Stimulated activated CD8-positive, alpha-beta memory T cell treated with anti-CD3 and anti-CD28 coated beads, Interleukin-2, amount 100 ng/mL, for 48 hours (primary cell): ENCODE data around the gene API5.

ENCODE experiments used
- DNase-seq, 2 donors: peaks; one replicate each; pipeline ENCODE4 v3.0.0-alpha.2; 2020; ENCODE audit warnings: low read depth in 2 of 2

Gene API5

DNA sequence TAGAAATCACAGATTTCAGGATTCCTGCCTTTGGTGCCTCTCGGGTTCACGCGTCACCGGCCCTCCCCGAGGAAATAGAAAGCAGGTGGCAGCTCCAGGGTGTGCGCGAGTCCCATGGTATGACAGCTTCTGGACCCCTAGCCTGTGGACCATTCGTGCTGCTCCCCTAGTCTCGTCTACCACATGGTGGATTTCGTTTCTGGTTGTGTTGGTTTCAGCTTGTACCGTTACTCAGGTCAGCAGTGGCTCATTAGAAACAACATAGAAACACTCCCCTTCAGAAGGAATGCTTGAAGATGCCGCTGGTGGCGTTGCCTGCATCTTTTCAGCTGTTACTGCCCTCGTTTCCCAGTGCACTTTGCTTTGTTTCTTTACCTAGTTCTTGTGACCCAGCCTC is 47.6 kb downstream of the API5 start:
- no peak for DNase-seq

DNA sequence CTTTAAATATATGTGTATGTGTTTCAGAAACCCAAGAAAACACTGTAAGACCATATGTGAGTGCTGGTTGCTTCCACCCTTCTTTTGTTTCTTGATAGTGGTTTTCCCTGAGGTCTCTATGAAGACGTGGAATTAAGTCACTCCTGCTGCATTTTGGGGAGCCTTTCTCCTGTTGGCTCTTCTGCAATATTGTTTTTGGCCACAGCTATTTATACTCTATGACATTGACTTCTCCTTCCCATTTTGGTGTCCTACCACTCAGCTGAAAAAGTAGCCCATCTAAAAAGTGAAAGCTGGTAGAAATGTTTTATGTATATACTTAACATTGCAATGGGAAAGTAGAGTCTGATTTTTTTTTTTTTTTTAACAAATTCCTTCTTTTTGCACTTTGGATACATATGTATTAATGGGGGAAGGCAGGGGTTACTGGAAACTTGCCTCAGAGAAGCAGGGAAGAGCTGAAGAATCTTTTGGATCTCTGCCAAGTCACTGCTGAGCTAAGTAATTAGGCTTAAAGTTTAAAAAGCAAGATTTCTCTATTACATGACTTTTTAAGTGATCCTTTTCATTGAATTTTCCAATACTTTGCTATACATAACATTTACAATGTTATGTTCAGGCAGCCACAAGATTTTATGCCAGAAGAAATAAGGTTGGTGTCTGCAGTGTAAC is 48.7 kb downstream of the API5 start:
- no peak for DNase-seq

DNA sequence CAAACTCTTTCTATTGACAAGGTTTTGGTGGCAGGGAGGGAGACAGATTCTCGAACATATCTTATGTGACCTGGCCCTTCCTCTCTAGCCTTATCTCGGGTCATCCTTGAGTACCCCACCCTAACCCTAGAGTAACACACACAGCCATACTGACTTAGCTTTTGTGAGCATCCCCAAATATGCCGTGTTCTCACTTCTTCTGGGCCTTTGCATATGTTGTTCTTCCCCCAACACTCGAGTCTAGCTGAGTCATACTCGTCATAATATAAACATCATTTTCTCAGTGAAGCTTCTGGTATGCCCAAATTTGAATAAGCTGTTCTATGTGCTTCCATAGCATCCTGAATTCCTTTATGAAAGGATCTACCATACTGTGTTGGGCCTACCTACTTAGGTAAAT is 54.9 kb downstream of the API5 start:
- no peak for DNase-seq

DNA sequence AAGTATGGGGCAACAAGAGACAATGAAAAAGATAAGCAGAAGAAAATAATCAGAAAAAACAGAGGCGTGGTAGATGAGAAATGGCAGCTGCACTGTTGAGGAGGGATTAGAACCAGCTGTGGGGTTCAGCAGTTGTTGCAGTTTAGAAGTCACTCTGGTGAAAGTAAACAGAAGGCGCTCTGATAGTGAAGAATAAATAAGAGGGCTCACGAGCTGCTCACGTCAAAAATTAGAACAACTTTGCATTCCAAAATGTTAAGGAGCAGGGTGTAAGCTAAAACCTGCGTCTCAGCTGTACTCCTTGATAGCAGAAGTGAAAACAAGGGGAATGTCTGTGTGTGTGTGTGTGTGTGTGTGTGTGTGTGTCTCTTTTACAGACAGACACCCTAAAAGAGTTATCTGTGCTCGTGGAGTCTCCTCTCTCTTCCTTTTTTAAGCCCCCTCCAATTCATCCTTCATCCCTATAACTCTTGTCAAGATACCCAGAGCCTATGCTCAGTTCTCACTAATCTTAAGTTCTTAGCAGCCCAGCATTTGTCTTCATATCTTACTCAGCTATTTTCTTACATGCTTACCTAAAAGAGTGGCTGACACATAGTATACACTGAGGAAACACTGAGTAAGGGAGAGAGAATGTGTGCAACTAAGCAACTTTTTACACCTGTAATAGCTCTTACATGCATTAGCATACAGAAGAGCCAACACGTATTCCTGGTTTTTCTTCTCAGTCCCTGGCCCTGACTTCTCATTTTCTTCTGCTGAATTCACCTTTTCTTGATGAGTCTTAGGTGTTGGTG is 55.8 kb downstream of the API5 start:
- no peak for DNase-seq

DNA sequence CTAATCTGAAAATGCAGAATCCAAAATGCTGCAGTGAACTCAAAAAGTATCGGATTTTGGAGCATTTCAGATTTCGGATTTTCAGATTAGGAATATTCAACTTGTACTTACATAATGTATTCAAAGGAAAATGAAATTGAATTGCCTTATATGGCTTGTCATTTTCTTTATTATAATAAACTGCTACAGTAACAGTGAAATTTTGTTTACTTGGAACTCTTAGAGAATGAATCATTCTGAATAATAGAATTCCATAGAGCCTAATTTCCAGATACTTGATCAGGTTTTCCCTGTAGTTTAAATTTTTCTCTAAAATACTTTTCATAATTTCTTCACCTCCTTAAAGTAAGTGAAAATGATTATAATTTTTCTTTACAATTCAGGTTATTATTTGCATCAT is 64.3 kb downstream of the API5 start:
- no peak for DNase-seq

DNA sequence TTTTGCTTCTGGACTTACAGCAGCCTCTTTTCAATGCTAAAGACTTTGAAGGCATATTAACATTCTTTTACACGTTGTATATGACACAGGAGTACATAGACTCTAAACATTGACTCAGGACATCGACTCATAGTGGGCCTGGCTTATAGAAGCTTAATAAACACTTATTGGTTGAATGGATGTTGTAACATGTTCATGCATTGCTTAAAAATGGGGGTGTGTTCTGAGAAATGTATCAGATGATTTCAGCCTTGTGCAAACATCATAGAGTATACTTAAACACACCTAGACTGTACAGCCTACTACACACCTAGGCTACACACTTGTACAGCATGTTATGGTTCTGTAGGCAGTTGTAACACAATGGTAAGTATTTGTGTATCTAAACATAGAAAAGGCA is 64.8 kb downstream of the API5 start:
- no peak for DNase-seq

DNA sequence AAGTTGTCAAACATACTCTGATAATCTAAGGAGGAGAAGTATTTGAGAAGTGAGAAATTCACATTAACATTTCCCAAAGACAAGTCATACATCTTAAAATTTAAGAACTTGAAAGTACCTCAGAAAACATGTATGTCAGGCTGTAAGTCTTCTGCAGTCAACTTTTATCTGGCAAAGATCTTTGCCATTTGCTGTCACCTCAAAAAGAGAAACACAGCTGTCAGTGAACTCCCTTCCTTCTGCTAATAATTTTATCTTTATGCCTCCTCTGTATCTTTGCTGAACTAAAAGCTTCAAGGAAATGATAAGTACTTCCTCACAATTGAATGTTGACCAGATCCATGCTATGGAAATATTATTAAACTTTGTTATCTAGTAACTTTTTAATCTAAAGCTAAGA is 65.6 kb downstream of the API5 start:
- DNase-seq, result no peak

DNA sequence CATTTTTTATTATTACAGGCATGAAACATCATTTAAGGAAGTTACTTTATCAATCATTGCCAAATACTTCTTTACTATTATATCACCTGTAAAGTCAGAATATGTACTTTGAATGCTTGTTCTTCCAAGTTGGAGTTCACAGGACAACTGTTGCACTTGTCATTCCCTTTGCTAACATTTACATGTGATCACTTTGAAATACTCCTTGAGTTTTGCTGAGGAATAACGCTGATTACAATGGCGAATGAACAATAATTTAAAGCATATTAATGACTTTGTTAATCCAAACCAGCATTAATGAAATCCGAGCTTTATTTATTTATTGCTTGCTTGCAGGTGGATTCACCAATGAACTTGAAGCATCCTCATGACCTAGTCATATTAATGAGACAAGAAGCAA is 67.1 kb downstream of the API5 start:
- DNase-seq, result no peak

DNA sequence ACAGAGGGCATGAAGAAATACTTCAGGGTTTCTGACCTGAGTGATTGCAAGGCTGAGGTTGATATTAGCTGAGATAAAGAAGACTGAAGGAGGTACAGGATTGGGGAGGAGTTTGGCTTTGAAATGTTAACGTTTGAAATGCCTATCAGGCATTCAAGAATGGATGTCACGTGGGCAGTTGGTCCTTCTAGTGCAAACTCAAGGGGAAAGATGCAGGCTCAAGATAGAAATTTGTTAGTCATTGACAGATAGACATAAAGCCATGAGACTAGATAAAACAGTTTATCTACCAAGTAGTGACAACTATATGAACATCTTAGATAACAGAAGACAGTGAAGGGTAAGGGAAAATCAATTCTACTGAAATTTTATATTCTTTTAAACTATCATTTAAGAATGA is 70.0 kb downstream of the API5 start:
- no peak for DNase-seq

DNA sequence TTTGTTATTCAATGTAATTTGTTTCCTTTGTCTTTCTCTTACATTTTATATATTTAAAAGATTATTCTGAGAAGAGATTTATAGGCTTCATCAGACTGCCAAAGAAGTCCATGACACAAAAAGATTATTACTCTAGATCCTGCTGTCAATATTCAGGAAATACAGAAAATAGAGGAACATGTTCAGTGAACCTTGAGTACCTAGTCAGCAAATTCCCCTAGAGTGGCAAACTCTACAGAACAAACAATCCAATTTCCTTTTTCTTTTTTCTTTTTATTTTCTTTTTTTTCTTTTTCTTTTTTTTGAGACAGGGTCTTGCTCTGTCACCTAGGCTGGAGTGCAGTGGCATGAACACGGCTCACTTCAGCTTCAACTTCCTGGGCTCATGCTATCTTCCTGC is 70.8 kb downstream of the API5 start:
- DNase-seq, result no peak

DNA sequence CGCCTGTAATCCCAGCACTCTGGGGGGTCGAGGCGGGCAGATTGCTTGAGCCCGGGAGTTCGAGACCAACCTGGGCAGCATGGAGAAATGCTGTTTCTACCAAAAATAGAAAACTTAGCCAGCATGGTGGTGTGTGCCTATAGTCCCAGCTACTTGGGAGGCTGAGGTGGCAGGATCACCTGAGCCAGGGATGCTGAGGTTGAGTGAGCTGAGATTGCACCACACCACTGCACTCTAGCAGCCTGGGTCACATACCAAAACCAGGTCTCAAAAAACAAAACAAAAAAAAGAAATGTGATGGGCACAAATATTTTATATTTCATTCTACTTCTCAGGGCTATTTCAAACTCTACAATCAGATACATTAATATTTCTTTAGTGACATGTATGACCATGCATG is 72.6 kb downstream of the API5 start:
- DNase-seq, result no peak

DNA sequence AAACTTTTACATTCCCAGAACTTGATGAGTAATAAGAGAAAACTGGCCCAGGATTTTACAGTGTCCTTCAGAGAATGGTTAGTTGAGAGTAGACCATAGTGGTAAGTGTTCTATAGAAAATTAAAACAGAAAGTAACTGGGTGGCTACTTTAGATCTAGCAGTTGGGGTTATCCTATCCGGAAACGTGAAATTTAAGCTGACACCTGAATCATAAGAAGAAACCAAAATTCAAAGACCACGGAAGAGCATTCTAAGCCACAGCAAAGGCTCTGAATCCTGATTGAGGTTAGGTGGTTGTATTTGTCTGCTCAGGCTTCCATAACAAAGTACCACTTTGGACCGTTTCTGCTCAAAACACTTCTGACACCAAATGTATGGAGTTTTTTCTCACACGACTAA is 80.9 kb downstream of the API5 start:
- no peak for DNase-seq

DNA sequence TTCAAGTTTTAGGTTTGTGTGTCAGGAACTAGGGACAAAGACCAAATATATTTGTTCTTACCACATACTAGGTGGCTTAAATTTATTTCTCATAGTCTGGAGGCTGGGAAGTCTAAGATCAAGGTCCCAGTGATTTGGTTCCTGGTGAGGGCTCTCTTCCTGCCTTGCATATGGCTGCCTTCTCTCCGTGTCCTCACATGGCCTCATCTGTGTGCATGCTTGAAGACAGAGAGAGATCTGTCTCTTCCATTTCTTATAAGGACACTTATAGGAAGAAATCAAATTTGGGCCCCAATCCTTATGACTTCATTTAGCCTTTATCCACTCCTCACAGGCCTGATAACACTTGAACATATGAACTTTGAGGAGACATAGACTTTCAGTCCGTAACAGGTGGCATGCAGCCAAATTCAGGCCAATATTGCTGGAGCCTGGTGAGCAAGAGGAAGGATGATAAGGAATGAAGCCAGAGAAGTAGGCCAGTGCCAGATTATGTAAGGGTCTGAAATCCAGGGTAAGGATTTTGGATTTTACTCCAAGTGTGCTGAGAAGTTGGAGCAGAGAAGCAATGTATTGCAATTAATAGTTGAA is 82.1 kb downstream of the API5 start:
- no peak for DNase-seq
